TTC549 (cell line): Measurements from ENCODE around the gene ADAMTS15.

Experiments used
- FAIRE-seq: peaks from 2 replicates; lab custom pipeline; 2012; peaks lifted over from hg19 to GRCh38; lab: Jason Lieb, UNC

ADAMTS15 gene

GRCh38 chr11:130448416-130449309, at the start of gene ADAMTS15:
Gene ADAMTS15, plus strand, starts transcription at chr11:130448645. Its CDS starts 329 bp downstream, at chr11:130448974.
- no peak for FAIRE-seq

GRCh38 chr11:130399196-130399595, 49.2 kb upstream of the ADAMTS15 start:
- no peak for FAIRE-seq

GRCh38 chr11:130400781-130401483, 47.5 kb upstream of the ADAMTS15 start:
- FAIRE-seq = no peak

GRCh38 chr11:130402570-130402969, 45.9 kb upstream of the ADAMTS15 start:
- FAIRE-seq = no peak

- FAIRE-seq = no peak
Measured at GRCh38 chr11:130403271-130403804, 45.1 kb upstream of the ADAMTS15 start.

GRCh38 chr11:130403967-130404366, 44.5 kb upstream of the ADAMTS15 start:
- no peak for FAIRE-seq

- FAIRE-seq = no peak
Measured at GRCh38 chr11:130404727-130405126, 43.7 kb upstream of the ADAMTS15 start.

GRCh38 chr11:130405428-130405827, 43.0 kb upstream of the ADAMTS15 start:
- no peak for FAIRE-seq

GRCh38 chr11:130407978-130408377, 40.5 kb upstream of the ADAMTS15 start:
- FAIRE-seq = no peak

GRCh38 chr11:130408401-130408890, 40.0 kb upstream of the ADAMTS15 start:
- FAIRE-seq = no peak

- no peak for FAIRE-seq
Measured at GRCh38 chr11:130408901-130409300, 39.5 kb upstream of the ADAMTS15 start.

GRCh38 chr11:130409594-130410388, 38.7 kb upstream of the ADAMTS15 start:
- FAIRE-seq = no peak

- FAIRE-seq = no peak
Measured at GRCh38 chr11:130411223-130411622, 37.2 kb upstream of the ADAMTS15 start.

- no peak for FAIRE-seq
Measured at GRCh38 chr11:130413405-130414106, 34.9 kb upstream of the ADAMTS15 start.

GRCh38 chr11:130414107-130415080, 34.1 kb upstream of the ADAMTS15 start:
- no peak for FAIRE-seq

GRCh38 chr11:130415731-130416529, 32.5 kb upstream of the ADAMTS15 start:
- no peak for FAIRE-seq

GRCh38 chr11:130416530-130416882, 31.9 kb upstream of the ADAMTS15 start:
- no peak for FAIRE-seq

GRCh38 chr11:130416906-130417305, 31.5 kb upstream of the ADAMTS15 start:
- FAIRE-seq = no peak

- no peak for FAIRE-seq
Measured at GRCh38 chr11:130418210-130418609, 30.2 kb upstream of the ADAMTS15 start.
